Measurements from ENCODE around the gene CCDC77.

- TF ChIP-seq CTCF (conservative IDR thresholded peaks at IDR 0.05 in 1 of 2, IDR thresholded peaks at IDR 0.05 in 1 of 2; ENCODE audit: extremely low read depth in 1 of 2, insufficient read depth in 1 of 2, low read depth in 1 of 2, low read length in 2 of 2) = no peak
- no peak for TF ChIP-seq EZH2 (IDR thresholded peaks at IDR 0.05; ENCODE audit: borderline replicate concordance, low read length)
Observed at GRCh38 chr12:464484-465267, 63.2 kb downstream of the CCDC77 start.

Data from mammary epithelial cell (primary cell).